HUES48 (cell line): Measurements from ENCODE around the gene CHRM4.
A peak's percentile ranks its signal among the peaks of the same experiment; 100 is the strongest.

Source experiments
- H3K27ac ChIP-seq: one replicate; pipeline ENCODE4 v1.7.0; 2013; ENCODE audit warnings: low read depth, low read length, inconsistent platforms
- H3K27me3 ChIP-seq: 2 replicates; pipeline ENCODE4 v1.6.1; 2013; ENCODE audit warnings: mild to moderate bottlenecking, low read length; ENCODE audit not compliant: control insufficient read depth, insufficient read depth
- H3K36me3 ChIP-seq: 2 replicates; pipeline ENCODE4 v1.6.1; 2013; ENCODE audit warnings: low read length; ENCODE audit not compliant: control insufficient read depth, insufficient read depth
- H3K4me1 ChIP-seq: 2 replicates; pipeline ENCODE4 v1.6.1; 2013; ENCODE audit warnings: mild to moderate bottlenecking, low read length; ENCODE audit not compliant: control insufficient read depth, insufficient read depth
- H3K4me3 ChIP-seq: 2 replicates; pipeline ENCODE4 v1.5.1; 2013; ENCODE audit warnings: mild to moderate bottlenecking, low read depth, low read length
- H3K9ac ChIP-seq: 2 replicates; pipeline ENCODE4 v1.6.1; 2013; ENCODE audit warnings: mild to moderate bottlenecking, low read depth, low read length, moderate library complexity
- H3K9me3 ChIP-seq: 2 replicates; pipeline ENCODE4 v1.6.1; 2013; ENCODE audit warnings: low read length; ENCODE audit not compliant: control insufficient read depth, insufficient read depth

Gene CHRM4

DNA sequence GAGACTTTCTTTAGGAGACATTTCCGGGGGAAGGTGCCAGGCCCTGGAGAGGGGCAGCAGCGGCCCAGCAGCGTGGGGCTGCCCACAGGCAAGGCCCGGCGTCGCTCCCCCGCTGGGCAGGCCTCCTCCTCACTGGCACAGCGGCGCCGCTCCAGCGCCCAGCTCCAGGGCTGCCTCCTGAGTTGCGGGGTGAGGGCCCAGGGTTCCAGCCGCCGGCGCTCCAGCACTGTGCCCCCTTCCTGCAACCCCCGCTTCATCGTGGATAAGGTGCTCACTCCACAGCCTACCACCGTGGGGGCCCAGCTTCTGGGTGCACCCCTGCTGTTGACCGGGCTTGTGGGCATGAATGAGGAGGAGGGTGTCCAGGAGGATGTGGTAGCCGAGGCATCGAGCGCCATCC, 25.3 kb downstream of the CHRM4 start:
- Histone ChIP-seq H3K36me3 (peaks cover 23% of the 10 kb centered on the region), H3K4me1 (peaks cover 10% of the 10 kb centered on the region; the same call in 1 of the 2 replicates), H3K4me3 (no peak overlapping the region), H3K27me3 (no peaks in the 10 kb centered on the region), H3K27ac (no peak overlapping the region), H3K9ac (no peak overlapping the region), H3K9me3 (no peaks in the 10 kb centered on the region)

DNA sequence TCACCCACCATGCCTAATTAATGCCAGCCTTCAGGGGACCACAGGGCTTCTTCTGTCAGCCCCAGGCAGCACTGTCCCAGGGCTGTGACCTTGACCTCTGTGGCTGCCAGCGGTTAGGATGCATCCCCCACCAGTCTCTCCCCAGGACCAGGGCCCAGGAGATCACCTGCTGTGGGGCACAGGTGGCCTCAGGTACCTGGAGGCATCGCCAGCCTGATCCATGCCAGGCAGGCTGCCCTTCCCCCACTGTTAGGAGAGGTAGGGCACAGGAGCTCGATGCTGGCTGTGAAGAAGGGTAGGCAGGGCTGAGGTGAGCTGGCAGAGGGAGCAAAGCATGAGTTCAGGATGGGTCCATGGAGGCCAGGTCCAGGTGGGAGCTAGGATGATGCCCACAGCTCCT, 26.8 kb downstream of the CHRM4 start:
- Histone ChIP-seq H3K4me3 (no peak overlapping the region), H3K36me3 (peaks cover 14% of the 10 kb centered on the region), H3K4me1 (peaks cover 13% of the 10 kb centered on the region; the same call in 1 of the 2 replicates), H3K27ac (no peak overlapping the region), H3K9ac (no peak overlapping the region), H3K9me3 (no peaks in the 10 kb centered on the region), H3K27me3 (no peaks in the 10 kb centered on the region)

DNA sequence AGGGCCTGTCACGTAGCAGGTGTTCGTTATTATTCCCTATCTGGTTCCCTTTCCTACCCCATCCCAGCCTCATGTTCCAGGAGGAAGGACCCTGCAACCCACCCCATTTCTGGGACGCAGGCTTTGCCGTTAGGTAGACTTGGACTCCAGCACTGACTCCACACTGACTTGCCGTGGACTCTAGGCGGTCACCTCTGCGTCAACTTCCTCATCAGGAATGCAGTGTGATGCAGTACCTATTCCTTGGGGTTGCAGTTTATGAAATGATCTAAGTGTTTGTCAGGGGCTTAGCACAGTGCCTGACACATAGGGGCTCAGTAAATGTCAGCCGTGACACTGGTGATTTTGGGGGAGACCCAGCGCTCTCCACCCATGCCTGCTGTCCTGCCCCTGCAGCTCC, 27.5 kb downstream of the CHRM4 start:
- peaks cover 10% of the 10 kb centered on the region for H3K36me3 ChIP-seq
- H3K27ac ChIP-seq = no peak overlapping the region
- H3K27me3 ChIP-seq = no peaks in the 10 kb centered on the region
- H3K4me1 ChIP-seq = peaks cover 10% of the 10 kb centered on the region; the same call in 1 of the 2 replicates
- no peaks in the 10 kb centered on the region for H3K9me3 ChIP-seq
- H3K9ac ChIP-seq = no peak overlapping the region
- no peak overlapping the region for H3K4me3 ChIP-seq

DNA sequence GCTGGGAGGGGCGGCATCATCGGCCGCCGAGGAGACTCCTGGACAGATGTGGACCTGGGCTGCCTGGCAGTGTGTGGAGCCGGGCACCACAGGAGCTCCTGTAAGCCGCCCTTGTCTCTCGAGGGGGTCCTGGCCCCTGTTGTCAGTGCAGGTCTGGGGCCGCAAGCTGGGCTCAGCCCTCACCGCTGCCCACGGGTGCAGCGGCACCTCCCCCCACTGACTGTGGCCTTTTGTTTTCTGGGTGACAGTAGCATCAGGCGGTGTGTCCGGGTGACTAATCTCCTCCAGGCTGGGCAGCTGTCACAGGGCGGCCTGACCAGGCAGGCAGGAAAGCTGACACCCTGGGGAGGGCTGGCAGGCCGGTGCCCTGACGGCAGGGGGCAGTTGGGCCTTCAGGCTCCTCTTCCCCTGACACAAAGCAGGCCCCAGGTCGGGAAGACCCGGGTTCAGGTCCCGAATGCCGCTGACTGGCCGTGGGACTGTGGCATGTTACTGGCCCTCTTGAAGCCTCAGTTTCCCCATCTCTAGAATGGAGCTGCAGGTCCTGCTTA, 28.0 kb downstream of the CHRM4 start:
- Histone ChIP-seq H3K27me3 (no peaks in the 10 kb centered on the region), H3K36me3 (peaks cover 8% of the 10 kb centered on the region), H3K4me1 (peaks cover 10% of the 10 kb centered on the region; the same call in 1 of the 2 replicates), H3K4me3 (no peak overlapping the region), H3K27ac (no peak overlapping the region), H3K9ac (no peak overlapping the region), H3K9me3 (no peaks in the 10 kb centered on the region)

DNA sequence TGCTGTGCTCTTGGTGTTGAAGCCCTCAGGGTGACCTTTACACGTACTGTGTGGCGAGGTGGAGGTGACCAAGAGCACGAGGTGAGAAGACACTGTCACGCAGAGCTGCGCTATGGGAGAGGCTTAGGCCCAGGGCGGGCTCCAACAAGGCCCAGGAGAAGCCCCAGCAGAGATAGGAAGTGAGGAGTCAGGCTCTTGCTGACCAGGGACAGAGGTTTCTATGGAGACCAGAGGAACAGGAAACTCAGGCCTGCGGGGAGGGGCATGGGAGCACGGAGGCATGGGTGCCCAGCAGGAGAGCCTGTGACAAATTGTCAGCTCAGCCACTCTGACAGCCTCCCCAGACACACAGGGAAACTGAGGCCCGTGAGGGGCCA, 28.6 kb downstream of the CHRM4 start:
- no peaks in the 10 kb centered on the region for H3K9me3 ChIP-seq
- peaks cover 3% of the 10 kb centered on the region for H3K36me3 ChIP-seq
- no peak overlapping the region for H3K9ac ChIP-seq
- no peaks in the 10 kb centered on the region for H3K27me3 ChIP-seq
- peaks cover 10% of the 10 kb centered on the region; the same call in 1 of the 2 replicates for H3K4me1 ChIP-seq
- H3K27ac ChIP-seq = peak overlapping the region; percentile 47
- no peak overlapping the region for H3K4me3 ChIP-seq

DNA sequence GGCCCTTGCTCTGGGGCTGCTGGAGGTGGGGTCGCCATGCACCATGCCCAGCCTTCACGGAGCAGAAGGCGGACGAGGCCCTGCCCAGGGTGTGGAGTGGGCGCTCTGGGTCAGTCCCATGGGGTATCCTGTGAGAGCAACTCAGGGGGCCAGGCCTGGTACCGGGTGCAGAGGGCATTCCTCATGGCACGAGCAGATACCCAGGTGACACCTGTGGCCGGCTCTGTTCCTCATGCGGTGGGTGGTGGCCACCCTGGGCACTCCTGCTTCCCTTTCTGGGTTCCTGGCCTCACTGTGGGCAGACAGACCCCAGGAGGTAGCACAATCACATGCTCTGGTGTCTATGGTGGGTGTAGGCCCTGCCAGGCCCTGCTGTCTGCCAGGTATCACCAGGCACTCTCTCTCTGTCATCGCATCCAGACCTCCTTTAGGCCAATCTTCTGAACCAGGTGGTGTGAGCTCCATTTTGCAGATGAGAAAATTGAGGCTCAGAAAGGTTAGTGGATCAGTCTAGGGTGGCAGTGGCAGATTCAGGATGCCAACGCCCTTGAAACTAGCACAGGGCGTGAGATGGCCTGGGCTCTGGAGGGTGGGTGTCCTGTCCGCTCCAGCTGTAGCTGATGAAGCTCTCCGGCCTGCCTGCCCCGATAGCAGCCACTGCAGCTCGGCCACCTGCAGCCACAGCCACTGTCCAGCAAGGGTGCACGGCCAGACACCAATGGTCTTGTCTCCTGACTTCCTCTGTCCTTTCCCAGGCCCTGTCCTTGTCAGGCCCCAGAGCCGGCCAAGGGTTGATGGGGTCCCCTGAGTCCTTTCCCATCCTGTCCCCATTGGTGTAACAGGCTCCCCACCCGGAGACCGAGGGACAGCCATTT, 29.2 kb downstream of the CHRM4 start:
- Histone ChIP-seq H3K36me3 (no peaks in the 10 kb centered on the region; the same call in 1 of the 2 replicates), H3K27me3 (no peaks in the 10 kb centered on the region), H3K4me1 (peaks cover 10% of the 10 kb centered on the region; the same call in 1 of the 2 replicates), H3K9me3 (no peaks in the 10 kb centered on the region), H3K9ac (no peak overlapping the region), H3K4me3 (no peak overlapping the region), H3K27ac (peak overlapping the region; percentile 47)

DNA sequence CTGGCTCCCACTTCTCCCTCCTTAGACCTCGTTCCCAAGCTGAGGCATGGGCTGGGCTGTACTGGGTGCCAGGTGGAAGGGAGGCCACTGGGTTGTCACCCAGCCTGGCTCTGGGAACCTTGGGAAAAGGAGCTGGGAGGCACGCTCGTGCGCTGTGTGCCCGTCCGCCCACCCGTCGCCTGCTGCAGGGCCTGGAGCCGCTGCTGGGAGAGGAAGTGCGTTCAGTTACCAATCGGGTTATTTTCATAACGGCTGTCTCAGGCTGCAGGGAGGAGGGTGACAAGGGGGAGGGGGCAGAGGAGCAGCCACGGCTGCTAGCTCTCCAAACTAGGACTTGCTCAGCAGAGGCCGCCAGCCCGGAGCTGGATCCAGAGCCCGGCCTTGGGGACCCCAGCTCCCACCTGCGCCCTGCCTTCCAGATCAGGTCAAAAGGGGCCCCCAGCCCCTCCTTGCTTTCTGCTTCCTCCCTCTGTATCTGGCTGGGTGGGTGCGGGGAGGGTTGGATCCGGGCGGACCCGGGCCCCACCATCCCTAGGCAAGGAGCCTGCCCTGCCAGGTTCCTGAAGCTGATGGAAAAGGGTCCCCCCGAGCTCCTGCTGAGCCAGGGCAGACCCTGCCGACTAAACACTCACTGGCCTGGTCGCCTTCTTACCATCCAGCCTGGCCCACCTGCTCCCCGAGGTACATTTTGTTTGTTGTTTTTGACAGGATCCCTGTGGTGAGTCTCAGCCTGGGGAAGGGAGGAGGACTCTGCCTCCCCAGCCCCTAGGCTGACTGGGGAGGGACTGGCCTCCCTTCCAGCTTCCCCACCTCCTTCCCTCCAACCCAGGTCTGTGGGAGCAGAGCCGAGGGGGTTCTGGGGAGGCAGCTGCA, 30.1 kb downstream of the CHRM4 start:
- no peaks in the 10 kb centered on the region for H3K27me3 ChIP-seq
- H3K4me1 ChIP-seq = peaks cover 10% of the 10 kb centered on the region; the same call in 1 of the 2 replicates
- H3K27ac ChIP-seq = peak overlapping the region; percentile 41
- H3K9ac ChIP-seq = no peak overlapping the region
- no peaks in the 10 kb centered on the region for H3K9me3 ChIP-seq
- H3K36me3 ChIP-seq = peaks cover under 1% of the 10 kb centered on the region
- no peak overlapping the region for H3K4me3 ChIP-seq

DNA sequence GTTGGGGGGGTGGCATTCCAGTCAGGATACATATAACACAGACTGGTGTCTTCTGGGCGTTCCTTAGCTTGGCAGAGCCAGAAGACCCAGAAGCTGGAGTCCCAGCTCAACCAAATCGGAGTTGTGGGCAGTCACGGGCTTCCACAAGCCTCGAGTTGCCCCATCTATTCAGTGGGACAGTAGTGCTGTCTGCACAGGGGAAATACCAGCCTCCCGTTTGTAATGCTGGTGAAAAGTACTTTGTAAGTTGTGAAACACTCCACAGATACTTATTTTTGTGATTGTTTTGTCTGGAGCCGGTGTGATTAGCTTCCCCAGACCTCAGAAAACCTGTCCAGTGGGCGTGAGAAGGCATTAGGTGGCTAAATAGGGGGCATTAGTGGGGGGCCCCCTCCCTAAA, 30.7 kb downstream of the CHRM4 start:
- no peak overlapping the region for H3K9ac ChIP-seq
- no peaks in the 10 kb centered on the region for H3K27me3 ChIP-seq
- peak overlapping the region; percentile 41 for H3K27ac ChIP-seq
- no peaks in the 10 kb centered on the region for H3K9me3 ChIP-seq
- peaks cover 5% of the 10 kb centered on the region for H3K36me3 ChIP-seq
- peaks cover 10% of the 10 kb centered on the region; the same call in 1 of the 2 replicates for H3K4me1 ChIP-seq
- H3K4me3 ChIP-seq = no peak overlapping the region

DNA sequence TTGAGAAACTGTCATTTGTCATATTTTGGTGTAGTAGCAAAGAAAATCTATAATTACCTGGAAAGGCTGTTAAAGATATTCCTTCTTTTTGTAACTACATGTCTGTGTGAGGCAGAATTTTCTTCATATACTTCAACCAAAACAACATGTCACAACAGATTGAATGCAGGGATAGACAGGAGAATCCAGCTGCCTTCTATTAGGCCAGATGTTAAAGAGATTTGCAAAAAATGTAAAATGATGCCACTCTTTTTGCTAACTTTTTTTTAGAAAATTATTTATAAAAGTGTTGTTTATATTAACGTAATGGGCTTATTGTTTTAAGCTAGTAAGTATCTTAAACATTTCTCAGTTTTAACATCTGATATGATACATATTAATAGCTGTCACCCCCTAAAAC, 31.6 kb downstream of the CHRM4 start:
- H3K36me3 ChIP-seq = peaks cover 5% of the 10 kb centered on the region
- H3K4me3 ChIP-seq = no peak overlapping the region
- H3K27ac ChIP-seq = no peak overlapping the region
- H3K9me3 ChIP-seq = no peaks in the 10 kb centered on the region
- H3K9ac ChIP-seq = no peak overlapping the region
- no peaks in the 10 kb centered on the region for H3K27me3 ChIP-seq
- H3K4me1 ChIP-seq = peaks cover 10% of the 10 kb centered on the region; the same call in 1 of the 2 replicates

DNA sequence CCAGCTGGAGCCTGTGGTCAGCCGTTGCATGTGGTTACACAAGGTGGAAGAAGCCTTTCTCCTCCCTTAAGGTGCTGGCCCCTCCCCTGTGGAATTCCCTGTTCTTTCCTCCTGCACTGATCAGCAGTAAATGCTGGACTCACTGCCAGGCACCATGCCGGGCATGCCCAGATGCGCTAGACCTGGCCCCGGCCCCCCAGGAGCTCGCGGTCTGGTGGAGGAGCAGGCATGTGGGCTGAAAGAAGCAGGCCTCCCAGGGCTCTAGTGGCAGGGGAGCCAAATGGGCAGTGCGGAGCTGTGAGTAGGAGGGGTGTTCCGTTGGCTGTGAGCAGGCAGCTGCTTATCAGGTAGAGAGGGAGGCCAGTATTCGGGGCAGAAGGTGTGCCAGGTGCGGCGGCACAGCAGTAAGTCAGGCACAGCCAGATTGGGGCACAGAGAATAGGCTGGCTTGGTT, 34.1 kb downstream of the CHRM4 start:
- Histone ChIP-seq H3K27me3 (no peaks in the 10 kb centered on the region), H3K36me3 (peaks cover 13% of the 10 kb centered on the region), H3K4me1 (peaks cover 25% of the 10 kb centered on the region), H3K9me3 (no peaks in the 10 kb centered on the region), H3K27ac (peak overlapping the region; percentile 31), H3K4me3 (no peak overlapping the region), H3K9ac (no peak overlapping the region)
